H1 (cell line): Measurements from ENCODE around the gene AADAC. TPM values are rescaled to one million over a fixed set of nuclear protein-coding genes. Genes with fewer than 3 reads are reported as not detected.
"Not testable (repeated sequence)": the region's sequence is repeated elsewhere in the genome, so short reads cannot be mapped to it uniquely, and the experiment has no call there.

Experiments used
- CTCF ChIA-PET: fragments of 300-600 bp; sonication (Branson Sonifier 250); formaldehyde crosslinking; loops from one replicate; lab custom pipeline; 2021; ENCODE audit not compliant: partially characterized antibody; lab: Charles Lee
- POLR2A ChIA-PET: fragments of 300-600 bp; sonication (Branson Sonifier 250); formaldehyde crosslinking; loops from one replicate; lab custom pipeline; 2021; ENCODE audit warnings: inconsistent platforms; ENCODE audit not compliant: partially characterized antibody; lab: Charles Lee
- DNase-seq, 2 experiments: peaks; one replicate each; pipeline versions ENCODE4 v3.0.0 to v3.0.0-alpha.2; 2010 to 2022; ENCODE audit warnings: low spot score in 2 of 2, low read depth in 1 of 2, mixed read lengths in 1 of 2
- FAIRE-seq: peaks from 2 replicates; lab custom pipeline; 2011; peaks lifted over from hg19 to GRCh38; lab: Jason Lieb, UNC
- H2AFZ ChIP-seq: 2 replicates; pipeline ENCODE4 v1.8.1; 2012; ENCODE audit warnings: low read length, inconsistent platforms
- H2AK5ac ChIP-seq: 2 replicates; pipeline ENCODE4 v1.6.1; 2013; ENCODE audit warnings: low read depth, low read length
- H2BK120ac ChIP-seq: replicated peaks from 2 replicates; pipeline ENCODE3; 2013; ENCODE audit warnings: low read depth, low read length, inconsistent platforms
- H2BK12ac ChIP-seq: 2 replicates; pipeline ENCODE4 v1.6.1; 2013; ENCODE audit warnings: low read depth, low read length
- H2BK15ac ChIP-seq: 2 replicates; pipeline ENCODE4 v1.6.1; 2013; ENCODE audit warnings: low read length
- H2BK20ac ChIP-seq: 2 replicates; pipeline ENCODE4 v1.6.1; 2013; ENCODE audit warnings: low read length
- H2BK5ac ChIP-seq: 2 replicates; pipeline ENCODE4 v1.6.1; 2013; ENCODE audit warnings: low read depth, low read length
- H3K14ac ChIP-seq: 2 replicates; pipeline ENCODE4 v1.6.1; 2013; ENCODE audit warnings: inconsistent platforms; ENCODE audit not compliant: insufficient read length
- H3K18ac ChIP-seq: 2 replicates; pipeline ENCODE4 v1.6.1; 2013; ENCODE audit warnings: low read length; ENCODE audit errors: extremely low read depth
- H3K23ac ChIP-seq: 2 replicates; pipeline ENCODE4 v1.6.1; 2013; ENCODE audit warnings: inconsistent platforms; ENCODE audit not compliant: insufficient read length
- H3K23me2 ChIP-seq: 2 replicates; pipeline ENCODE4 v1.6.1; 2013; ENCODE audit warnings: low read depth, low read length
- H3K27ac ChIP-seq: 2 replicates; pipeline ENCODE4 v1.6.1; 2011; ENCODE audit warnings: low read depth, low read length, inconsistent platforms
- H3K27me3 ChIP-seq, 4 experiments: replicated peaks in 1 of 4; 1 replicate in 1 of 4; 2 replicates in 3 of 4; pipeline versions ENCODE4 v1.6.1 to v1.8.1; 2011 to 2013; ENCODE audit warnings: low read length in 3 of 4, mild to moderate bottlenecking in 3 of 4, inconsistent platforms in 2 of 4, mixed read lengths in 2 of 4, moderate library complexity in 1 of 4; ENCODE audit not compliant: control insufficient read depth in 3 of 4, insufficient read depth in 3 of 4; ENCODE audit errors: extremely low read depth in 1 of 4
- H3K36me3 ChIP-seq, 4 experiments: 2 replicates each; pipeline versions ENCODE4 v1.6.1 to v1.8.1; 2011 to 2013; ENCODE audit warnings: mild to moderate bottlenecking in 4 of 4, low read length in 3 of 4, moderate library complexity in 2 of 4, control low read depth in 1 of 4, inconsistent platforms in 1 of 4; ENCODE audit not compliant: insufficient read depth in 4 of 4, control insufficient read depth in 2 of 4
- H3K4ac ChIP-seq: replicated peaks from 2 replicates; pipeline ENCODE3; 2013; ENCODE audit warnings: low read length, low read depth, mixed read lengths, inconsistent platforms; ENCODE audit not compliant: insufficient read length
- H3K4me1 ChIP-seq, 4 experiments: replicated peaks in 1 of 4; 1 replicate in 1 of 4; 2 replicates in 3 of 4; pipeline versions ENCODE4 v1.6.1 to v1.8.1; 2011 to 2013; ENCODE audit warnings: low read length in 3 of 4, inconsistent platforms in 2 of 4, mixed read lengths in 1 of 4; ENCODE audit not compliant: insufficient read depth in 4 of 4, control insufficient read depth in 3 of 4
- H3K4me2 ChIP-seq, 2 experiments: 2 replicates each; pipeline versions ENCODE4 v1.6.1 to v1.8.1; 2011 to 2013; ENCODE audit warnings: low read depth in 2 of 2, low read length in 2 of 2, control low read depth in 1 of 2, inconsistent platforms in 1 of 2, mild to moderate bottlenecking in 1 of 2; ENCODE audit not compliant: insufficient read depth in 1 of 2
- H3K4me3 ChIP-seq, 4 experiments: fragments of 200-600, 300-600 bp in 1 of 4; sonication (generic), shearing (Covaris generic), sonication (Bioruptor Twin) in 1 of 4; 2 replicates each; pipeline versions ENCODE4 v1.5.1 to v1.8.1; 2011 to 2016; ENCODE audit warnings: low read length in 4 of 4, low read depth in 3 of 4, control low read depth in 2 of 4, inconsistent platforms in 2 of 4, mild to moderate bottlenecking in 2 of 4, mixed read lengths in 1 of 4, moderate library complexity in 1 of 4; ENCODE audit not compliant: insufficient read depth in 2 of 4; ENCODE audit errors: extremely low read depth in 1 of 4
- H3K56ac ChIP-seq: replicated peaks from 2 replicates; pipeline ENCODE3; 2013; ENCODE audit warnings: low read depth, mild to moderate bottlenecking, mixed read lengths, low read length, inconsistent platforms; ENCODE audit not compliant: insufficient read length
- H3K79me1 ChIP-seq: 2 replicates; pipeline ENCODE4 v1.6.1; 2013; ENCODE audit warnings: low read depth, low read length, control low read depth
- H3K79me2 ChIP-seq, 2 experiments: 2 replicates each; pipeline versions ENCODE4 v1.6.1 to v1.8.1; 2012 to 2013; ENCODE audit warnings: low read length in 2 of 2, mild to moderate bottlenecking in 2 of 2, inconsistent platforms in 1 of 2; ENCODE audit not compliant: insufficient read depth in 2 of 2, control insufficient read depth in 1 of 2
- H3K9ac ChIP-seq, 4 experiments: replicated peaks in 1 of 4; 1 replicate in 1 of 4; 2 replicates in 3 of 4; pipeline versions ENCODE4 v1.6.1 to v1.8.1; 2011 to 2013; ENCODE audit warnings: low read depth in 3 of 4, low read length in 3 of 4, control low read depth in 2 of 4, mild to moderate bottlenecking in 2 of 4, moderate library complexity in 2 of 4, inconsistent platforms in 1 of 4; ENCODE audit errors: extremely low read depth in 1 of 4
- H3K9me3 ChIP-seq, 2 experiments: 2 replicates each; pipeline versions ENCODE4 v1.6.1 to v1.8.1; 2012 to 2013; ENCODE audit warnings: mild to moderate bottlenecking in 2 of 2, moderate library complexity in 2 of 2, control low read depth in 1 of 2, inconsistent platforms in 1 of 2, low read depth in 1 of 2, low read length in 1 of 2, mixed read lengths in 1 of 2; ENCODE audit not compliant: insufficient read depth in 2 of 2
- H4K20me1 ChIP-seq, 2 experiments: replicated peaks in 1 of 2; 2 replicates each; pipeline versions ENCODE3 to v1.8.1; 2011 to 2013; ENCODE audit warnings: inconsistent platforms in 2 of 2, low read length in 2 of 2, mild to moderate bottlenecking in 1 of 2; ENCODE audit not compliant: insufficient read depth in 2 of 2, control insufficient read depth in 1 of 2
- H4K5ac ChIP-seq: 2 replicates; pipeline ENCODE4 v1.6.1; 2013; ENCODE audit warnings: low read length, low read depth, mixed read lengths, inconsistent platforms; ENCODE audit not compliant: insufficient read length
- H4K8ac ChIP-seq: 2 replicates; pipeline ENCODE4 v1.8.0; 2013; ENCODE audit warnings: mild to moderate bottlenecking, moderate library complexity, low read length, inconsistent platforms; ENCODE audit not compliant: insufficient read depth; ENCODE audit errors: extremely low read depth
- H4K91ac ChIP-seq: replicated peaks from 2 replicates; pipeline ENCODE3; 2013; ENCODE audit warnings: low read length, mixed read lengths, inconsistent platforms; ENCODE audit not compliant: insufficient read length
- EGR1 ChIP-seq: IDR thresholded peaks from 2 replicates; pipeline ENCODE4 v1.6.1; 2011; ENCODE audit warnings: low read depth, low read length, borderline replicate concordance
- POLR2A ChIP-seq, 2 experiments: IDR thresholded peaks; 1 replicate in 1 of 2; 2 replicates in 1 of 2; pipeline ENCODE4 v1.6.1; 2011; ENCODE audit warnings: low read depth in 2 of 2, low read length in 2 of 2, mild to moderate bottlenecking in 2 of 2; ENCODE audit errors: control extremely low read depth in 1 of 2
- SAP30 ChIP-seq: fragments of 300-600 bp; sonication (generic); IDR thresholded peaks from 2 replicates; pipeline ENCODE4 v1.7.1; 2012; ENCODE audit warnings: low read length, moderate library complexity, mild to moderate bottlenecking, inconsistent platforms; ENCODE audit not compliant: insufficient read depth, insufficient replicate concordance
- SIRT6 ChIP-seq: IDR thresholded peaks from one replicate; pipeline ENCODE4 v1.7.1; 2012; ENCODE audit warnings: low read length, inconsistent platforms
- SIX5 ChIP-seq: IDR thresholded peaks from 2 replicates; pipeline ENCODE4 v1.6.1; 2011; ENCODE audit warnings: mild to moderate bottlenecking, low read depth, low read length
- WGBS, 2 experiments: shearing (Covaris generic) in 1 of 2; methylation state at CpG; one replicate each; pipeline versions ENCODE4 v1.1.6 to v1.1.7; 2013 to 2015; ENCODE audit warnings: low lambda C conversion rate in 2 of 2, mixed read lengths in 2 of 2, inconsistent platforms in 1 of 2, low coverage in 1 of 2, missing lambda C conversion rate in 1 of 2; ENCODE audit not compliant: insufficient replicate concordance in 2 of 2, insufficient coverage in 1 of 2, insufficient read length in 1 of 2; ENCODE audit errors: extremely low coverage in 1 of 2, missing lambda C conversion rate in 1 of 2; 5-methylcytosine and 5-hydroxymethylcytosine counted together
- polyA plus RNA-seq, 7 experiments: library from polyadenylated mRNA; depleted of rRNA in 3 of 7; stranded (reverse) in 5 of 7; unstranded in 2 of 7; fragments of >200 nt in 5 of 7; fragments of 200-250 nt in 2 of 7; gene quantifications; 1 replicate in 5 of 7; 2 replicates in 1 of 7; 4 replicates in 1 of 7; pipeline versions ENCODE4 v1.2.1 to v1.2.3, GENCODE V29; 2011 to 2013; ENCODE audit warnings: missing spikeins in 2 of 7, mixed read lengths in 2 of 7
- total RNA-seq: library from RNA; stranded (reverse); fragmentation: NEBNext Ultra II Directional; extraction: Animal tissue kit (Norgen Biotek cat#: 25700); gene quantifications from 2 replicates; pipeline ENCODE4 v1.2.1, GENCODE V29; 2021

The AADAC gene
- total and polyA plus RNA-seq, 2 of the 8 experiments (the other 6 are each of a cell fraction or from before 2014, with no cell fraction given), result not detected

GRCh38 chr3:151813799-151814198 is at the start of gene AADAC (continued):
- TF ChIP-seq SAP30 (no peak), EGR1 (no peak), POLR2A (IDR thresholded peaks at IDR 0.05; ENCODE audit: control extremely low read depth in 1 of 2, low read depth in 2 of 2, low read length in 2 of 2) (no peak), SIX5 (no peak), SIRT6 (no peak)

- H3K18ac ChIP-seq, H4K20me1 ChIP-seq, H3K23me2 ChIP-seq, H3K27me3 ChIP-seq, H3K79me1 ChIP-seq, DNase-seq, H4K5ac ChIP-seq, H3K14ac ChIP-seq, H2BK5ac ChIP-seq, H2BK120ac ChIP-seq, H2BK20ac ChIP-seq, H3K79me2 ChIP-seq, FAIRE-seq, H2AK5ac ChIP-seq, H3K36me3 ChIP-seq, H3K4me2 ChIP-seq, H3K9ac ChIP-seq, H4K91ac ChIP-seq, H3K23ac ChIP-seq, POLR2A ChIA-PET, H2AFZ ChIP-seq, H3K56ac ChIP-seq, H3K4me1 ChIP-seq, H3K27ac ChIP-seq, H3K4ac ChIP-seq, CTCF ChIA-PET, H2BK15ac ChIP-seq, H3K9me3 ChIP-seq, H4K8ac ChIP-seq, H2BK12ac ChIP-seq, H3K4me3 ChIP-seq: not testable (repeated sequence)
- 85% methylated on average over 1 of the region's 1 CpG; no CpG with 5 or more reads in 1 of the 2 experiments for WGBS, 2 experiments
Observed at GRCh38 chr3:151764699-151765098, 49.2 kb upstream of the AADAC start.
